ENCODE measurements around the gene PCID2.

GRCh38 chr13:113190181-113190580 lies 18.3 kb downstream of the PCID2 start:
- TF ChIP-seq, protein P1, sequence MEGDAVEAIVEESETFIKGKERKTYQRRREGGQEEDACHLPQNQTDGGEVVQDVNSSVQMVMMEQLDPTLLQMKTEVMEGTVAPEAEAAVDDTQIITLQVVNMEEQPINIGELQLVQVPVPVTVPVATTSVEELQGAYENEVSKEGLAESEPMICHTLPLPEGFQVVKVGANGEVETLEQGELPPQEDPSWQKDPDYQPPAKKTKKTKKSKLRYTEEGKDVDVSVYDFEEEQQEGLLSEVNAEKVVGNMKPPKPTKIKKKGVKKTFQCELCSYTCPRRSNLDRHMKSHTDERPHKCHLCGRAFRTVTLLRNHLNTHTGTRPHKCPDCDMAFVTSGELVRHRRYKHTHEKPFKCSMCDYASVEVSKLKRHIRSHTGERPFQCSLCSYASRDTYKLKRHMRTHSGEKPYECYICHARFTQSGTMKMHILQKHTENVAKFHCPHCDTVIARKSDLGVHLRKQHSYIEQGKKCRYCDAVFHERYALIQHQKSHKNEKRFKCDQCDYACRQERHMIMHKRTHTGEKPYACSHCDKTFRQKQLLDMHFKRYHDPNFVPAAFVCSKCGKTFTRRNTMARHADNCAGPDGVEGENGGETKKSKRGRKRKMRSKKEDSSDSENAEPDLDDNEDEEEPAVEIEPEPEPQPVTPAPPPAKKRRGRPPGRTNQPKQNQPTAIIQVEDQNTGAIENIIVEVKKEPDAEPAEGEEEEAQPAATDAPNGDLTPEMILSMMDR (IDR thresholded peaks at IDR 0.05; ENCODE audit: low read depth, low read length): no peak
- no peak for TF ChIP-seq POLR2A (IDR thresholded peaks at IDR 0.05; ENCODE audit: extremely low read depth, insufficient read length)
- TF ChIP-seq, protein P2, sequence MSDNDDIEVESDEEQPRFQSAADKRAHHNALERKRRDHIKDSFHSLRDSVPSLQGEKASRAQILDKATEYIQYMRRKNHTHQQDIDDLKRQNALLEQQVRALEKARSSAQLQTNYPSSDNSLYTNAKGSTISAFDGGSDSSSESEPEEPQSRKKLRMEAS (IDR thresholded peaks at IDR 0.05; ENCODE audit: low read depth, low read length): no peak
